Loucy (cell line): ENCODE results near the gene GPLD1.
"Not testable (repeated sequence)": the region's sequence is repeated elsewhere in the genome, so short reads cannot be mapped to it uniquely, and the experiment has no call there.

ENCODE experiments used
- H2AFZ ChIP-seq: fragments of 200-600 bp; sonication (generic); 2 replicates; pipeline ENCODE4 v1.6.0; 2016; ENCODE audit warnings: antibody characterized with exemption, mild to moderate bottlenecking, low read length, moderate library complexity
- H3F3A ChIP-seq: fragments of 200-600 bp; 2 replicates; pipeline ENCODE4 v1.6.0; 2016; ENCODE audit warnings: antibody characterized with exemption, low read depth, mild to moderate bottlenecking
- H3K27me3 ChIP-seq: fragments of 200-600 bp; sonication (generic); 2 replicates; pipeline ENCODE4 v1.6.1; 2014; ENCODE audit warnings: low read length, mild to moderate bottlenecking; ENCODE audit not compliant: insufficient read depth, poor library complexity, severe bottlenecking
- H3K36me3 ChIP-seq: fragments of 200-600 bp; sonication (generic); 2 replicates; pipeline ENCODE4 v1.6.1; 2016; ENCODE audit warnings: low read length; ENCODE audit not compliant: insufficient read depth
- H3K4me1 ChIP-seq: fragments of 200-600 bp; sonication (generic); 2 replicates; pipeline ENCODE4 v1.5.1; 2014; ENCODE audit warnings: low read length, mild to moderate bottlenecking; ENCODE audit not compliant: insufficient read depth, poor library complexity, severe bottlenecking
- H3K4me2 ChIP-seq: fragments of 200-600 bp; sonication (generic); 2 replicates; pipeline ENCODE4 v1.6.0; 2014; ENCODE audit warnings: antibody characterized with exemption, low read length, low read depth, mild to moderate bottlenecking; ENCODE audit not compliant: poor library complexity, severe bottlenecking
- H3K4me3 ChIP-seq: fragments of 200-600 bp; sonication (generic); 2 replicates; pipeline ENCODE4 v1.5.1; 2014; ENCODE audit warnings: low read length, mild to moderate bottlenecking, mixed read lengths; ENCODE audit not compliant: poor library complexity, severe bottlenecking
- H3K79me2 ChIP-seq: fragments of 200-600 bp; sonication (generic); 2 replicates; pipeline ENCODE4 v1.6.1; 2014; ENCODE audit warnings: low read length; ENCODE audit not compliant: insufficient read depth
- H3K9ac ChIP-seq: fragments of 200-600 bp; sonication (generic); 2 replicates; pipeline ENCODE4 v1.6.0; 2014; ENCODE audit warnings: mild to moderate bottlenecking, low read depth, low read length, moderate library complexity; ENCODE audit not compliant: poor library complexity, severe bottlenecking
- H3K9me2 ChIP-seq: fragments of 200-600 bp; sonication (generic); replicated peaks from 2 replicates; pipeline ENCODE4 v1.6.1; 2016; ENCODE audit warnings: low read depth, low read length, mixed read lengths
- H3K9me3 ChIP-seq: fragments of 200-600 bp; sonication (generic); 2 replicates; pipeline ENCODE4 v1.6.1; 2014; ENCODE audit warnings: mild to moderate bottlenecking, antibody characterized with exemption, low read length, low read depth; ENCODE audit not compliant: insufficient read depth
- H4K20me1 ChIP-seq: fragments of 200-600 bp; sonication (generic); 2 replicates; pipeline ENCODE4 v1.6.0; 2014; ENCODE audit warnings: antibody characterized with exemption, low read length, mild to moderate bottlenecking; ENCODE audit not compliant: insufficient read depth, poor library complexity, severe bottlenecking
- EZH2phosphoT487 ChIP-seq: fragments of 200-600 bp; IDR thresholded peaks from 2 replicates; pipeline ENCODE4 v1.6.1; 2018; ENCODE audit warnings: antibody characterized with exemption, mild to moderate bottlenecking, moderate library complexity, borderline replicate concordance
- TF ChIP-seq, protein P1 (sequence below): fragments of 200-600 bp; sonication (generic); conservative IDR thresholded peaks from 2 replicates; pipeline ENCODE4 v1.5.1; 2014; ENCODE audit warnings: mild to moderate bottlenecking, antibody characterized with exemption, low read length

Gene GPLD1

DNA sequence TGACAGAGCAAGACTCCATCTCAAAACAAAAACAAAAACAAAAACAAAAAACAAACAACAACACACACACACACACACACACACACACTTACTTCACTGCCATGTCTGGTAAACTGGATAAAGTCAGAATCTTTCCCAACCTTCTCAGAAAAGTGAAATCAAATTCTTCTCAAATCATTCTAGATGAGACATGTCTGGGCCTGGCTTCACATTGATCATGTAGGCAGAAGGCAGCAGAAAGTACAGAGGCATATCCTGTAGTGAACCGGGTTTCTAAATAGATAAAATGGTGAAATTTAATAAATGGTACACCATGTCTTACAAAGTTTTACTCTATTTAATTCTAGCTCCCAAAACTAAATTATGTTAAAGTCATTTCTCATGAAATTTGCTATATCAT is 101.6 kb downstream of the GPLD1 start:
- Histone ChIP-seq H3K27me3 (no peaks in the 10 kb centered on the region), H3K9me3 (no peaks in the 10 kb centered on the region), H3K4me2 (no peak overlapping the region), H3K79me2 (no peaks in the 10 kb centered on the region), H3K4me1 (peaks cover 9% of the 10 kb centered on the region), H4K20me1 (no peaks in the 10 kb centered on the region), H3K4me3 (no peak overlapping the region), H3K36me3 (no peaks in the 10 kb centered on the region), H3K9ac (no peak overlapping the region), H3K9me2 (no peaks in the 10 kb centered on the region), H2AFZ (no peak overlapping the region), H3F3A (no peaks in the 10 kb centered on the region)
- TF ChIP-seq EZH2phosphoT487, result no peak
- TF ChIP-seq, protein P1, sequence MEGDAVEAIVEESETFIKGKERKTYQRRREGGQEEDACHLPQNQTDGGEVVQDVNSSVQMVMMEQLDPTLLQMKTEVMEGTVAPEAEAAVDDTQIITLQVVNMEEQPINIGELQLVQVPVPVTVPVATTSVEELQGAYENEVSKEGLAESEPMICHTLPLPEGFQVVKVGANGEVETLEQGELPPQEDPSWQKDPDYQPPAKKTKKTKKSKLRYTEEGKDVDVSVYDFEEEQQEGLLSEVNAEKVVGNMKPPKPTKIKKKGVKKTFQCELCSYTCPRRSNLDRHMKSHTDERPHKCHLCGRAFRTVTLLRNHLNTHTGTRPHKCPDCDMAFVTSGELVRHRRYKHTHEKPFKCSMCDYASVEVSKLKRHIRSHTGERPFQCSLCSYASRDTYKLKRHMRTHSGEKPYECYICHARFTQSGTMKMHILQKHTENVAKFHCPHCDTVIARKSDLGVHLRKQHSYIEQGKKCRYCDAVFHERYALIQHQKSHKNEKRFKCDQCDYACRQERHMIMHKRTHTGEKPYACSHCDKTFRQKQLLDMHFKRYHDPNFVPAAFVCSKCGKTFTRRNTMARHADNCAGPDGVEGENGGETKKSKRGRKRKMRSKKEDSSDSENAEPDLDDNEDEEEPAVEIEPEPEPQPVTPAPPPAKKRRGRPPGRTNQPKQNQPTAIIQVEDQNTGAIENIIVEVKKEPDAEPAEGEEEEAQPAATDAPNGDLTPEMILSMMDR, result no peak

DNA sequence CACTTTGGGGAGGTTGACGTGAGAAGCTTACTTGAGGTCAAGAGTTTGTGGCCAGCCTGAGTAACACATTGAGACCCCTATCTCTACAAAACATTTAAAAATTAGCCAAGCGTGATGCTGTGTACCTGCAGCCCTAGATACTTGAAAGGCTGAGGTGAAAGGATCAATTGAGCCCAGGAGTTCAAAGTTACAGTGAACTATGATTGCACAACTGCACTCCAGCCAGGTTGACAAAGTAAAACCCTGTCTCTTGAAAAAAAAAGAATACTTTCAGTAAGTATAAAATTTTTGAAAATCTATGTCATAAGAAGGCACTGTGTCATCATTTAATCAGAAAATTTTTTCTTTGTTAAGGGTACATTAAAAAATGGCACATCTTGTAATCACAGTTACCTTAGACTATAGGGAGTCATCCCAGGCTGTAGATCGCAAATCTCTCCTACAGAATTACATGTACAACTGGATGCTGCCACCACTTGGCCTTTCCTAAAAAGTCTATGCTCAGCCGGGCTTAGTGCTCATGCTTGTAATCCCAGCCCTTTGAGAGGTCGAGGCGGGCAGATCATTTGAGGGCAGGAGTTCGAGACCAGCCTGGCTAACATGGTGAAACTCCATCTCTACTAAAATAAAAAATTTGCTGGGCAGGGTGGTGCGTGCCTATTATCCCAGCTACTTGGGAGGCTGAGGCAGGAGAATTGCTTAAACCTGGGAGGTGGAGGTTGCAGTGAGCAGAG is 103.7 kb downstream of the GPLD1 start:
- H3K9me2 ChIP-seq, result no peaks in the 10 kb centered on the region
- H3F3A ChIP-seq, result no peaks in the 10 kb centered on the region
- no peaks in the 10 kb centered on the region for H3K4me1 ChIP-seq
- no peaks in the 10 kb centered on the region for H4K20me1 ChIP-seq
- H3K9me3 ChIP-seq, result no peaks in the 10 kb centered on the region
- TF ChIP-seq, protein P1, result no peak
- TF ChIP-seq EZH2phosphoT487, result no peak
- no peaks in the 10 kb centered on the region for H3K79me2 ChIP-seq
- no peak overlapping the region for H3K4me2 ChIP-seq
- H3K27me3 ChIP-seq, result no peaks in the 10 kb centered on the region
- H3K36me3 ChIP-seq, result no peaks in the 10 kb centered on the region
- H3K9ac ChIP-seq, result no peak overlapping the region
- no peak overlapping the region for H3K4me3 ChIP-seq
- H2AFZ ChIP-seq, result no peak overlapping the region

DNA sequence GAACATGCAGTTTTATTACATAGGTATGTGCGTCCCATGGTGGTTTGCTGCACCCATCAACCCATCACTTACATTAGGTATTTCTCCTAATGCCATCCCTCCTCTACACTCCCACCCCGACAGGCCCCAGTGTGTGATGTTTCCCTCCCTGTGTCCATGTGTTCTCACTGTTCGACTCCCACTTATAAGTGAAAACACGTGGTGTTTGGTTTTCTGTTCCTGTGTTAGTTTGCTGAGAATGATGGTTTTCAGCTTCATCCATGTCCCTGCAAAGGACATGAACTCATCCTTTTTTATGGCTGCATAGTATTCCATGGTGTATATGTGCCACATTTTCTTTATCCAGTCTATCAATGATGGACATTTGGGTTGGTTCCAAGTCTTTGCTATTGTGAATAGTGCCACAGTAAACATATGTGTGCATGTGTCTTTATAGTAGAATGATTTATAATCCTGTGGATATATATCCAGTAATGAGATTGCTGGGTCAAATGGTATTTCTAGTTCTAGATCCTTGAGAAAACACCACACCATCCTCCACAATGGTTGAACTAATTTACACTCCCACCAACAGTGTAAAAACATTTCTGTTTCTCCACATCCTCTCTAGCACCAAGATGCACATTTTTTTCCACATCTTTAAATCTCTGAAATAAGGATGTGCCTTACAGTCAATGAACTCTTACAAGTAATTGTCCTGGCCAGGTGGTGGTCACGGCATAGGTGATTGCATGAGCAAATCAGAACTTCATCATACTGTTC is 104.8 kb downstream of the GPLD1 start:
- not testable (repeated sequence) for H3K9me3 ChIP-seq, H2AFZ ChIP-seq, H3K27me3 ChIP-seq, H3K4me1 ChIP-seq, H3K4me3 ChIP-seq, H4K20me1 ChIP-seq, H3F3A ChIP-seq, H3K4me2 ChIP-seq, H3K9me2 ChIP-seq, H3K36me3 ChIP-seq, H3K79me2 ChIP-seq, H3K9ac ChIP-seq

GRCh38 chr6:24382891-24383494 is 106.4 kb downstream of the GPLD1 start:
- H3K9me2 ChIP-seq, H3K9ac ChIP-seq, H3K36me3 ChIP-seq, H4K20me1 ChIP-seq, H3K4me1 ChIP-seq, H3K79me2 ChIP-seq, H3K9me3 ChIP-seq, H2AFZ ChIP-seq, H3F3A ChIP-seq, H3K27me3 ChIP-seq, H3K4me2 ChIP-seq, H3K4me3 ChIP-seq: not testable (repeated sequence)
